Measurements from ENCODE around the gene CRX.

DNA sequence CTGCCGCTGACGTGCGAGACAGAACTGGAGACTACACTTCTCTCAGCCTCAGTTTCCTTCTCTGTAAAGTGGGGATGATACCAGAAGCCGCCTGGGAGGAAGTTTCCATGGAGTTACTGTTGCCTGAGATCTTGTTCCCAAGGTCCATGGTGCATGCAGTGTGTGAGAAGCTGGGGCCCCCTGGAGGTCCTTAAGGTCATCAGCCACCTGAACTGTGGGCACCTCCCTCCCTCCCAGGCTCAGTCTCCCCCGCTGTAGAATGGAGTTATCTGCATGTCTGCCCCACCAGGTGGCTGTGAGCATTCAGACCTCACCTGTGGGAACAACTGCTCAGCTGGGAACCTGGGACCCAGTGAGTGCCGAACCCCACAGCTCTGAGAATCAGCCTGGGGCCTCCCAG is 2.7 kb downstream of the CRX start:
- TF ChIP-seq CTCF (IDR thresholded peaks at IDR 0.05) = no peak
- TF ChIP-seq CHD2 (IDR thresholded peaks at IDR 0.05; ENCODE audit: low read length, partially characterized antibody) = no peak
- TF ChIP-seq, protein P1, sequence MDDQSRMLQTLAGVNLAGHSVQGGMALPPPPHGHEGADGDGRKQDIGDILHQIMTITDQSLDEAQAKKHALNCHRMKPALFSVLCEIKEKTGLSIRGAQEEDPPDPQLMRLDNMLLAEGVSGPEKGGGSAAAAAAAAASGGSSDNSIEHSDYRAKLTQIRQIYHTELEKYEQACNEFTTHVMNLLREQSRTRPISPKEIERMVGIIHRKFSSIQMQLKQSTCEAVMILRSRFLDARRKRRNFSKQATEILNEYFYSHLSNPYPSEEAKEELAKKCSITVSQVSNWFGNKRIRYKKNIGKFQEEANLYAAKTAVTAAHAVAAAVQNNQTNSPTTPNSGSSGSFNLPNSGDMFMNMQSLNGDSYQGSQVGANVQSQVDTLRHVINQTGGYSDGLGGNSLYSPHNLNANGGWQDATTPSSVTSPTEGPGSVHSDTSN (IDR thresholded peaks at IDR 0.05) = no peak
- no peak for TF ChIP-seq ZC3H11A (IDR thresholded peaks at IDR 0.05)

Measured in A549 (cell line).